NCI-H1105 (cell line): Measurements from ENCODE around the gene LPP.
"Not testable (repeated sequence)": the region's sequence is repeated elsewhere in the genome, so short reads cannot be mapped to it uniquely, and the experiment has no call there.

Source experiments
- DNase-seq: peaks from one replicate; lab custom pipeline; 2025; lab: John Stamatoyannopoulos, UW

LPP gene

GRCh38 chr3:188680189-188680588, 526.2 kb downstream of the LPP start:
- no peak for DNase-seq

DNA sequence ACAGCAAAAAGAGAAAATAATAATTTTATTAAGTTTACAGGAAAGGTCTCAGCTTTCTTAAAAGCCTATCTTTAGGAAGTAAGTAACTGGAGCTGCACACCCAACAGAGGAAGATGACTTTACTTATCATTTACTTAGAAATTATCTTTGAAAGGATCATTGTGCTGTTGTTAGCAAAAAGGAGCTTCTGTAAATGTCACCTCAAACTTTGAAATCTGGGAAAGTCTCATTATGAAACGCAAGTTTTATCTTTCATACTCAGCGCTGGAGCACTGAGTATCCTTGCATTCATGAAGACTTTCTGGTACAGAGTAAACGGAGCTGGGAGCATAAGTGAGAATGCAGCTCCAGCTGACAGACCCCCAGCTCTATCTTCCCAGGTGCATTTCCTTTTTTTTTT, 526.6 kb downstream of the LPP start:
- DNase-seq, result no peak

- no peak for DNase-seq
Observed at GRCh38 chr3:188682316-188682715, 528.4 kb downstream of the LPP start.

DNA sequence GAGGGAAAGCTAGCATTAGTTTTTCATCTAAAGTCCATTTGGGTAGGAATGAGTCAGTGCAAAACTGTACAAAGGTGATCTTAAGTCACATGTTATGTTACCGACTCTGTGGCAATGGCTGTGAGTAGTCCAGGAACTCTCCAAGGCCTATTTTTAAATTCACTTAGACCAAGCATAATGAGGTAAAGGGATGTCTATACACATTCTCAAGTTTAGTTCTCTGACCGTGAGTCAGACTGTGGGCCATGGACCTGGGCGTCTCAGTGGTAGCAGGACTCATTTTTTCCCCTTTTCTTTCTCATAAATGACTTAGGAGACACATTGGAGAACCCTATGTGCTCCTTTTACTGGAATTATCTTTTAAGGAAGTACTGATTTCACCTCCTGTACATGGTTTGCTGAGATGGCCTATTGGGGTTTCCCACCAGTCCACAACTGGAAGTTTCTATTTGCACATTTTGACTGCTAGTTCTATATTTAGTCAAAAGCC, 529.1 kb downstream of the LPP start:
- no peak for DNase-seq

DNA sequence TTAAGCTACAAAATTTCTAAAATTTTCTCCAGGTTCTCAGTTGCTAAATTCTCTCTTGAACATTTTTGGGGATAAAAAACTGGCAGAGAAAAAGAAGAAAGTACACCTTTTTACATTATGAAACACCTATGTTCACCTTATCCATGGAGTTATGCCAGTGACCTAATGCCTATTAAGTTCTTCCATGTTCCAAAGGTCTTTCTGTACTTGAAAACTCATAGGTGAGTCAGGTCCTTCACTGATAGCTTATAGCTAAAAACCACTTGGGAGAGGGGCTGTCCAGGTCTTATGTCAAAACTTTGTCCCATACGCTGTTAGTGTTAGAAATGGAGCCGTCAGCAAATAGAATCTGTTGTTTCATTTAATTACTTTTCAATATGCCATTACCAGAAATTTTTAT, 530.3 kb downstream of the LPP start:
- no peak for DNase-seq

- DNase-seq, result no peak
Observed at GRCh38 chr3:188685789-188686188, 531.8 kb downstream of the LPP start.

DNA sequence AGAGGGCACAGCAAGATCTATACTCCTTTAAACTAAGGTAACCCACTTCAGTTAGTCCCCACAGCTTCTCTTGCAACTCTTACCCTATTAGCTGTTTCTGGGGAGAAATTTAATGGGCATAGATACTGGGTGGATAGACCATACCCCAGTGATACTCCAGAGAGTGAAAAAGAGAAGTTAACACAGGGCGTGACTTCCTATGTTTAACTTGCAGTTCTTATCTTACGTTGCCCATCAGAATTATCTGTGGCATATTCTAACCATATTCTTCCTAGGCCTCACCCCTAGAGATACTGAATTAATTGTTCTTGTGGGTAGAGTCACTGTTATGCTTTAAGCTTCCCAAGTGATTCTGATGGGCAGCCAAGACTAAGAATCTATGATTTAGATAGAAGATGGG, 532.4 kb downstream of the LPP start:
- DNase-seq, result no peak

- no peak for DNase-seq
Observed at GRCh38 chr3:188687389-188687788, 533.4 kb downstream of the LPP start.

GRCh38 chr3:188689101-188689574, 535.2 kb downstream of the LPP start:
- no peak for DNase-seq

GRCh38 chr3:188690064-188690463, 536.1 kb downstream of the LPP start:
- DNase-seq, result no peak

DNA sequence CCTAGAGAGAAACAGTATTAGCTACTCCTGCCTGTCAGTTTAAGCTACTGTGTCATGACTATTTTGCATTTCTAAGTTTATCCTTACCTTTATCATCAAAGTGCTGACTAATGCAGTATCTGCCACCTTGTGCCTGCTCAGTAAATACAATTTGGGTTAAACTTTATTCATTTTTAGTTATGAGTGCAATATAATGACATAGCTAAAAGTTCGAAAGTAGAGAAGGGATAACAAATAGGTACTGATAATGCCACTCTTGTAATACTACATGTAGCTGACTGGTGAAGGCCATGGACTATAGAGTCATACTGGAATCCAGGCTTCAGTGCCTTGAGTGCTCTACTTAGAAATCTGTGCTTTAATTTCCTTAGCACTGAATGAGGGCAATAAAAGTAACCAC, 537.0 kb downstream of the LPP start:
- no peak for DNase-seq

GRCh38 chr3:188691665-188692064, 537.7 kb downstream of the LPP start:
- DNase-seq, result no peak

GRCh38 chr3:188692700-188693099, 538.7 kb downstream of the LPP start:
- no peak for DNase-seq

- no peak for DNase-seq
Observed at GRCh38 chr3:188693435-188693834, 539.5 kb downstream of the LPP start.

- no peak for DNase-seq
Observed at GRCh38 chr3:188695241-188695640, 541.3 kb downstream of the LPP start.

DNA sequence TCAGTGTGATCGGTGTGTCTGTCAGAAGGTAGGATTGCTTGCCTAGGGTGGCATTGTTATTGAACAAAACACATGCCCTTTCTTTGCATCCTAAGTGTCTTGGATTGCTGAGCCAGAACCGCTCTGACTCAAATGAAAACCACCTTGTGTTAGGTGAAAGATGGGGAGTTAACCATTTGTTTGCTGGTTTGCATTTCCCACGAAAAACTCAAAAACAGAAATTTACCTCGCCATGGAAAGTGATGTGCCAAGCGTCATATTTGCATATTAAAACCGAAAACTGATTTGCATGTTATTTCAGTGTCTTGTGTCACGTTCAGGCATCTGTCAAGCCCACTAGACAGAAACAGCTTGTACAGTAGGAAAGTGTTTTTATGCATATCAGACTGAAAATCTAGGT, 543.2 kb downstream of the LPP start:
- no peak for DNase-seq

- DNase-seq, result no peak
Observed at GRCh38 chr3:188698436-188698835, 544.5 kb downstream of the LPP start.

- DNase-seq, result no peak
Observed at GRCh38 chr3:188700501-188700900, 546.5 kb downstream of the LPP start.

DNA sequence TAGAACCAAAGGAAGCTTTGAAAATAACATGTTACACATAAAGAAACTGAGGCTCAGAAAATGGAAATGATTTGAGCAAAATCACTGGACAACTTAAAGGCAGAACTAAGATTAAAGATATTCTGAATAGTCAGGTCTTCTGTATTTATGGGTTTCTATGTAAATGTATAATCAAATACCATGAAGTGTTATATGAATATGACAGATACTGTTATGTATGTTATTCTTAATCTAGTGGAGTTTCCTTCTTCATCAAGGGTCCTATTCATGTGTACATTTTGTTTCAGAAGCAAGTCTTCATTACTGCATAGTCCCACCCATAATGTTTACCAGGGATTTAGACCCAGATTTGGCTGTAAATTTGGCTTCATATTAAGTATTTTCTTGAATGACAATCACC, 547.0 kb downstream of the LPP start:
- DNase-seq, result no peak

DNA sequence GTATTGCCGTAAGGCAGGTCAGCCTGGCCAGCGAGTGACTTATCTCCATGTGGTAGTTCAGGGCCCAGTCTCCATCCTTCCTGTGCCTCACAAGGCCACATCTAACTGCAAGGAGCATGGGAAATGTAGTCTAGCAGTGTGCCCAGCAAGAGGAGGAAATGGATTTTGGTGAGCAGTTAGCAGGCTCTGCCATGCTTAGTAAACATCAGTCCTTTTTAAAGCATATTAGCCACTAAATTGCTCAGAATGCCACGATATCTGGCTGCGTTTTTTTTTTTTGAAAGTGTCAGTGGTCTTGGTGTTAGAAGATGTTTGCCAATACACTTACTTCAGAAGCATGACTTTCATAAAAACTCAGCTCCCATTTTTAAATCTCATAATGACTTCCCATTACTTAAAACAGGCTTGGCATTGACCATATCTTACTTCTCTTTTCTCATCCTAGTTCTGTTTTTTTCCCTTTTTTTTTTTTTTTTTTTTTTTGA, 547.6 kb downstream of the LPP start:
- DNase-seq, result no peak

DNA sequence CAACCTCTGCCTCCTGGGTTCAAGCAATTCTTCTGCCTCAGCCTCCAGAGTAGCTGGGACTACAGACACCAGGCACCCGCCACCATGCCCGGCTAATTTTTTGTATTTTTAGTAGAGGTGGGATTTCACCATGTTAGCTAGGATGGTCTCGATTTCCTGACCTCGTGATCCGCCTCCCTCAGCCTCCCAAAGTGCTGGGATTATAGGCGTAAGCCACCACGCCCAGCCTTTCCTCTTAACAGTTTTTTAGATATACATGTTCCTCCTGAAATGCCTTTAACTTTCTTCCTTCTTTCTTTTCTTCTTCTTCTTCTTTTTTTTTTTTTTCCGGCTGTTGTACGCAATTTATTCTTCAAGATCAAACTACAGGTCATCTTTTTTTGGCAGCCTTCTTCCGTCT, 548.1 kb downstream of the LPP start:
- not testable (repeated sequence) for DNase-seq

DNA sequence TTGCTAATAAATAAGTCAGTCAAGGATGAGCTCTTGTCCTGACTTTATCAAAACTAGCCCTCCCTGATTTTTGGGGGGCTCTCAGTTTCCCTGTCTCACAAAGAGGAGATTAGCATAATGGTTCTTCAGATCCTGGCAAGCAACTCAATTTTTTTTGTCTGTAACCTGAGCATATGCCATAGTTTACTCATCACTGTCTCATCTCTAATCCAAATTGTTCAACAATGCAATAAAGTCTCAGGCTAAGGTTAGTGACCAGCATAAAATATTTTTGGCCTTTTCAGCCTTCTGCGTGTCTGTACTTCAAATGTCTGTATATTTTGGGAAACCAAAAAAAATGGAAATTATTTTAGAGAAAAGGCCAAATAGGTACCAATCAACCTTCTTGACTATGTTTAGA, 552.2 kb downstream of the LPP start:
- DNase-seq, result no peak

DNA sequence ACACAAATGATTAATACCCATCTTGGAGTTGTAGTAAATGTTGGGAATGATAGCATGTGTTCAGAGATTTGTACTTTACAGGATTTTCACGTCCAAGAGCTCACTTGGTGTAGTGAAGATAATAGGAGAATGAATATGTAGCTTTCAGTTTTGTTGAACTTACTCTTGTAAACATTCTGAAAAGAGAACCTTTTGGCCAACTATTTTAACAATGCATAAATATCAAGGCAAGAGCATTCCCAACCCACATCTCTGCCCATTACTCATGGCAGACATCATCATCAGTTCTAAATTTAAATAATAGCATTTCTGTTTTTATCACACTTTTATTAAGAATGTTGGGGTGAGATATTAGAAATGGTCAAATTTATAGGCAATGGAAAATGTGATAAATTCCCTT, 552.6 kb downstream of the LPP start:
- DNase-seq, result no peak

- DNase-seq, result no peak
Observed at GRCh38 chr3:188707381-188708288, 553.7 kb downstream of the LPP start.
